ENCODE measurements around the gene AADAC.
"Not testable (repeated sequence)": the region's sequence is repeated elsewhere in the genome, so short reads cannot be mapped to it uniquely, and the experiment has no call there.

The AADAC gene

GRCh38 chr3:151813799-151814198 lies at the start of gene AADAC:
Gene AADAC (plus strand): TSS chr3:151814116. CDS start chr3:151814163, 47 bp downstream.
- in situ Hi-C loops (cut with HindIII; ENCODE audit: low sequenced_read_pairs) = no loop called here

GRCh38 chr3:151764699-151765098 lies 49.2 kb upstream of the AADAC start:
- in situ Hi-C loops (cut with HindIII; ENCODE audit: low sequenced_read_pairs) = not testable (repeated sequence)

- in situ Hi-C loops (cut with HindIII; ENCODE audit: low sequenced_read_pairs) = no loop called here
Measured at GRCh38 chr3:151765685-151766084, 48.2 kb upstream of the AADAC start.

- in situ Hi-C loops (cut with HindIII; ENCODE audit: low sequenced_read_pairs) = no loop called here
Measured at GRCh38 chr3:151766454-151766853, 47.5 kb upstream of the AADAC start.

- in situ Hi-C loops (cut with HindIII; ENCODE audit: low sequenced_read_pairs) = no loop called here
Measured at GRCh38 chr3:151768393-151768930, 45.5 kb upstream of the AADAC start.

- in situ Hi-C loops (cut with HindIII; ENCODE audit: low sequenced_read_pairs) = no loop called here
Measured at GRCh38 chr3:151769175-151769574, 44.7 kb upstream of the AADAC start.

GRCh38 chr3:151770956-151771355 lies 43.0 kb upstream of the AADAC start:
- in situ Hi-C loops (cut with HindIII; ENCODE audit: low sequenced_read_pairs) = no loop called here

- in situ Hi-C loops (cut with HindIII; ENCODE audit: low sequenced_read_pairs) = no loop called here
Measured at GRCh38 chr3:151772825-151773480, 41.0 kb upstream of the AADAC start.

- in situ Hi-C loops (cut with HindIII; ENCODE audit: low sequenced_read_pairs) = no loop called here
Measured at GRCh38 chr3:151774235-151774634, 39.7 kb upstream of the AADAC start.

- in situ Hi-C loops (cut with HindIII; ENCODE audit: low sequenced_read_pairs) = loop anchor here (25.0 kb wide), 1 partner anchor 862 kb away; no protein-coding TSS in a partner anchor
Measured at GRCh38 chr3:151774910-151775309, 39.0 kb upstream of the AADAC start.

- in situ Hi-C loops (cut with HindIII; ENCODE audit: low sequenced_read_pairs) = loop anchor here (25.0 kb wide), 1 partner anchor 862 kb away; no protein-coding TSS in a partner anchor
Measured at GRCh38 chr3:151775314-151776258, 38.3 kb upstream of the AADAC start.

- in situ Hi-C loops (cut with HindIII; ENCODE audit: low sequenced_read_pairs) = loop anchor here (25.0 kb wide), 1 partner anchor 861 kb away; no protein-coding TSS in a partner anchor
Measured at GRCh38 chr3:151776259-151776740, 37.6 kb upstream of the AADAC start.

GRCh38 chr3:151777880-151778279 lies 36.0 kb upstream of the AADAC start:
- in situ Hi-C loops (cut with HindIII; ENCODE audit: low sequenced_read_pairs) = loop anchor here (25.0 kb wide), 1 partner anchor 859 kb away; no protein-coding TSS in a partner anchor

- in situ Hi-C loops (cut with HindIII; ENCODE audit: low sequenced_read_pairs) = loop anchor here (25.0 kb wide), 1 partner anchor 850 kb away; no protein-coding TSS in a partner anchor
Measured at GRCh38 chr3:151787626-151788025, 26.3 kb upstream of the AADAC start.

- in situ Hi-C loops (cut with HindIII; ENCODE audit: low sequenced_read_pairs) = loop anchor here (25.0 kb wide), 1 partner anchor 849 kb away; no protein-coding TSS in a partner anchor
Measured at GRCh38 chr3:151788401-151788800, 25.5 kb upstream of the AADAC start.

- in situ Hi-C loops (cut with HindIII; ENCODE audit: low sequenced_read_pairs) = loop anchor here (25.0 kb wide), 1 partner anchor 847 kb away; no protein-coding TSS in a partner anchor
Measured at GRCh38 chr3:151789853-151790463, 24.0 kb upstream of the AADAC start.

- in situ Hi-C loops (cut with HindIII; ENCODE audit: low sequenced_read_pairs) = loop anchor here (25.0 kb wide), 1 partner anchor 847 kb away; no protein-coding TSS in a partner anchor
Measured at GRCh38 chr3:151790763-151791162, 23.2 kb upstream of the AADAC start.

- in situ Hi-C loops (cut with HindIII; ENCODE audit: low sequenced_read_pairs) = loop anchor here (25.0 kb wide), 1 partner anchor 845 kb away; no protein-coding TSS in a partner anchor
Measured at GRCh38 chr3:151792411-151792810, 21.5 kb upstream of the AADAC start.

GRCh38 chr3:151793636-151794035 lies 20.3 kb upstream of the AADAC start:
- in situ Hi-C loops (cut with HindIII; ENCODE audit: low sequenced_read_pairs) = loop anchor here (25.0 kb wide), 1 partner anchor 844 kb away; no protein-coding TSS in a partner anchor

GRCh38 chr3:151794080-151794479 lies 19.8 kb upstream of the AADAC start:
- in situ Hi-C loops (cut with HindIII; ENCODE audit: low sequenced_read_pairs) = loop anchor here (25.0 kb wide), 1 partner anchor 843 kb away; no protein-coding TSS in a partner anchor

Measured in DLD1 (cell line).